NCI-H1694 treated with DMSO at 0.1 percent for 48 hours (cell line): ENCODE measurements around the gene ARHGEF4.

ENCODE experiments used
- DNase-seq: peaks from one replicate; lab custom pipeline; 2025; lab: John Stamatoyannopoulos, UW

ARHGEF4 gene

GRCh38 chr2:130836501-130837174, at the start of gene ARHGEF4:
TSS of gene ARHGEF4 (plus strand) at chr2:130836914. CDS start at chr2:130836954, 40 bp downstream.
- DNase-seq, result no peak

DNA sequence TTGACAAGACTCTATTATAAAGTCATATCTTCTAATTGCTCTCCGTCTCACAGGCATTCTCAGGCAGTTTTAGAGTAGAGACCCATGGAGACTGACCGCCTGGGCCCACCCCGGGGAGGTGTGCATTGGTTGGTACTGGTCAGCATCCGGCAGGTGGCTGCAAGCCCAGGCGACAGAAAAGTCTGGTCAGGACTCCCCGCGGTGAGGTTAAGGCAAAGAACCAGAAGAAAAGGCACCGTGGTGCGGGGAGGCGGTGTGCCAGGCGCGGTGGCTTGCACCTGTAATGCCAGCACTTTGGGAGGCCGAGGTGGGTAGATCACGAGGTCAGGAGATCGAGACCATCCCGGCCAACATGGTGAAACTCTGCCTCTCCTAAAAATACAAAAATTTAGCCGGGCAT, 48.9 kb upstream of the ARHGEF4 start:
- DNase-seq, result no peak

- no peak for DNase-seq
These were observed 46.4 kb upstream of the ARHGEF4 start for GRCh38 chr2:130790312-130790711.

- no peak for DNase-seq
These were observed 45.7 kb upstream of the ARHGEF4 start for GRCh38 chr2:130790804-130791616.

DNA sequence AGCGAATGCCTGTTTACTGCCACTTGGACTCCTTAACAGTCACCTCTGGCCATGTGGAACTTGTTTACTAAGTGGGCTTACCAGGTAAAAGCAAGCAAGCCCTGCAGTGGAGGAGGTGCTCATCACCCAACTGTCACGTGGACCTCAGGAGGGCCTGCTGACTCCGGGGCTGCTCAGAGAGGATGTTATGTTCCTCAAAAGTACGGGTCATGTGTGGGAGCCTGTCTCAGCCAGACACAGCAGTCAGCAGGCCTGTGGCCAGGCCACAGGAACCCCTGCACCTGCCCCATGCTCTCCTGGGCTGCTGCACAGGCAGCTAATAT, 45.1 kb upstream of the ARHGEF4 start:
- no peak for DNase-seq

DNA sequence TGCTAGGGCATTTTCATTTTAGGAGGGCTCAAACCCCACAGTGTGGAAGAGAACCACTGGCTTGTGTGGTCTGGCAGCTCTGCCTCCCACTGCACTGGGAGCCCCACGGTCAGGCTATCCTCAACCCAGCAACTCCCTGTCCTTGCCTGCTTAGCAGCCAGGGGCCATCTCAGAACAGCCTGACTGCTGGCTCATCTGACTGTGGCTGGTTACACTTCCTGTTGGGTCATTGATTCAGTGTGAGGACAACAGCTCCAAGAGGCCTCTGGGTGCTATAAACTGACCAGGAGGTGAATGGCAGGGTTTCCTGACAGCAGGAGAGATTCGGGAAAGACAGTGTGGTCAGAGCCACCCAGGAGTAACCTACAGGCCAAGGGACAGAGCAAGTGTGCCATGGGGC, 41.3 kb upstream of the ARHGEF4 start:
- DNase-seq, result no peak

DNA sequence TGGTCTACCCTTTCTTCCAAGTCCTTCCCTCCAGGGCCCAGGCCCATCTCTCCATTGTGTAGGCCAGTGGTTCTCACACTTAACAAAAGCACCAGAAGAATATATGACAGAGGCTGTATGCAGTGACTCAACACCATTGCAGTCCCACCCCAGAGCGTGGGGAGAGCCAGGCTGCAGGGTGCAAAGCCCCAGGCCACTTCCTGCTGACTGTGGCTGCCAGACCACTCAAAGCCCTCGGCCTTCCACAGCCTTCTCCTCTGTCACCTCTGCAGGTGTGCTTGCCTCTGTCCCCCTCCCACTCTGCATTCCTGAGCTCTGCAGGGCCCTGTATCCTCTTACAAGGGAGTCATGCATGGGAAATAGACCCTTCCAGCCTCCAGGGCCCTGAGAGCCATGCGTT, 40.4 kb upstream of the ARHGEF4 start:
- no peak for DNase-seq

DNA sequence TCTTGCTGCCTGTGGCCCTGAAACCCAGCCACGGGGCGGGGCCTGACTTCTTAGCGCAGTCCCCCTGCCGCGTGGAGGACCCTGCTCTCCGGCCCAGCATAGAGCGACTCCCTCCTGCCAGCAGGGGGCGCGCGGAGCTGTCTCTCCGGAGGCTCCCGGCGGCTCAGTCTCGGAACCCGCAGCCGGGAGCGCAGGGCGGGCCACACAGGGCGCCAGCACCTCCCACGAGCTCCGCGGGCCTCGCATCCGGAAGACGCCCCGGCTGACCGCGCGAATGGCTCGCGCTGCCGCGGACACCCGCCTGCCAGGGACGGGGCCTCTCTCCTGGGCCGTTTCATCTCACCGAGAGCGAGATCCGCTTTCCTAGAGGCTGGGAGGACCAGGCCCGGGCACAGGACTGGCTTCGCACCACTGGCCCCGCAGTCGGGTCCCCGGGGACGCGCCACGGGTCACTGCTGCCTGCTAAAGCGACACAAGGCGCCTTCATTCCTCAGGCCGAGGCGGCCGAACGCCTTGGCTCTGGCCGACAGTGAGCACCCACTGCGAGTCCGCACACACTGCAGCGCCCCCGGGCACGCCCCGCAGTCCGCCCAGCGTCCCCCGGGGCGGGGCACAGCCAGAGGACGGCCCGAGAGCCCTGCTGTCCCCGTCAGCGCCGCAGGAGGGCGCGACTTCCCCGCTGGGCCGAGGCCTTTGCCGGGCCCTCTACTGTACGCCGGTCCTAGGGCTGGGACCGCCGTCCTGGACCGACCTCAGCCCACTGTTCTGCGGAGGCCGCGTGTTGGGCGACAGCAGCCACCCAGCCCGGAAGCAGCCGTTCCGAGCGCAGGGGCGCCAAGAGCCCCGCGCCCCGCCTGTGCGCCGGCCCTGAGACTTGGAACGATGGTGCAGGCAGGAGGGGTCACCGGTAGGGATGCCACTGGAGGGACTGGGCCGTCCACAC, 39.0 kb upstream of the ARHGEF4 start:
- DNase-seq, result peak; percentile 82

GRCh38 chr2:130798472-130799218, 38.1 kb upstream of the ARHGEF4 start:
- DNase-seq, result peak; percentile 64

GRCh38 chr2:130799295-130799694, 37.4 kb upstream of the ARHGEF4 start:
- DNase-seq, result no peak

DNA sequence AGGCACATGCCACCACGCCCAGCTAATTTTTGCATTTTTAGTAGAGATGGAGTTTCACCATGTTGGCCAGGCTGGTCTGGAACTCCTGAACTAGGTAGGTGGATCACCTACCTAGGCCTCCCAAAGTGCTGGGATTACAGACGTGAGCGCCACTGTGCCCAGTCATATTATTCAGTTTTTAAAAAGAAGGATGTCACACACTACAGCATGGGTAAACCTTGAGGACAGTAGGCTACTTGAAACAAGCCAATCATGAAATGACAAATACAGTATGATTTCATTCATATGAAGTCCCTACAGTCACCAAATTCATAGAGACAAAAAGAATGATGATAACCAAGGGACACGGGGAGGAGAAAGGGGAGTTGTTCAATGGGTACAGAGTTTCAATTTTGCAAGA, 31.1 kb upstream of the ARHGEF4 start:
- DNase-seq, result no peak

GRCh38 chr2:130806370-130806769, 30.3 kb upstream of the ARHGEF4 start:
- DNase-seq, result no peak

DNA sequence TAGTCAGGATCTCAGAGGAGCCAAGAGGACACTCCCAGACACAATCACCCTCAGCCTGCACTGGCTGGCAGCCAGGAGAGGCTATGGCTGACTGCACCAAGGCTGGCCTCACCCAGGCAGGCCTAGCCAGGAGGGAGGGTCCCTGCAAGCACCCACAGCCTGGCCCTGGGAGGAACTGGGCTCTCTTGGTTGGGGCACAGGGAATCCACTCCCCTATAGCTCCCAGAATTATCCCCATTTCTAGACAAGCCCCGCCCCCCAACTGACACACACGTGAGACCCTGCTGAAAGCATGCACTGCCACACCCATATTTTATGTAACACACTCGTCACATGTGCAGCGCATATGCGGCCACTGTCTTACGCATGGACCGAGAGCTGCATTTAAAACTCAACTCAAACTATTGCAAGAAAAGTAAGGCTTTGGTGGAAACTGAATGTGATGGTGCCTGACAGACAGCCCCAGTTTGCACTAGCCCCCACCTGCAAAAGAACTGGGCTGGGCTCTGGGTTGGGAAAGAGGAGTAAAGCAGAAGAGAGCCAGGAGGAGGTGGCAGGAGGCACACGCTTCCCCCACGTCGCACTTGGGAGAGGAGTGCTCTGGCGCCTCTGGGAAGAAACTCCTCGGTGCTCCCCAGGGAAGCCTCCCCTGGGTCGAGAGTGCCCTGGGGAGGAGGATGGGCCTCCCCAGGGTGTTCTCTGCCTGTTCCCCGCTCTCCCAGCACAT, 28.9 kb upstream of the ARHGEF4 start:
- DNase-seq, result no peak

DNA sequence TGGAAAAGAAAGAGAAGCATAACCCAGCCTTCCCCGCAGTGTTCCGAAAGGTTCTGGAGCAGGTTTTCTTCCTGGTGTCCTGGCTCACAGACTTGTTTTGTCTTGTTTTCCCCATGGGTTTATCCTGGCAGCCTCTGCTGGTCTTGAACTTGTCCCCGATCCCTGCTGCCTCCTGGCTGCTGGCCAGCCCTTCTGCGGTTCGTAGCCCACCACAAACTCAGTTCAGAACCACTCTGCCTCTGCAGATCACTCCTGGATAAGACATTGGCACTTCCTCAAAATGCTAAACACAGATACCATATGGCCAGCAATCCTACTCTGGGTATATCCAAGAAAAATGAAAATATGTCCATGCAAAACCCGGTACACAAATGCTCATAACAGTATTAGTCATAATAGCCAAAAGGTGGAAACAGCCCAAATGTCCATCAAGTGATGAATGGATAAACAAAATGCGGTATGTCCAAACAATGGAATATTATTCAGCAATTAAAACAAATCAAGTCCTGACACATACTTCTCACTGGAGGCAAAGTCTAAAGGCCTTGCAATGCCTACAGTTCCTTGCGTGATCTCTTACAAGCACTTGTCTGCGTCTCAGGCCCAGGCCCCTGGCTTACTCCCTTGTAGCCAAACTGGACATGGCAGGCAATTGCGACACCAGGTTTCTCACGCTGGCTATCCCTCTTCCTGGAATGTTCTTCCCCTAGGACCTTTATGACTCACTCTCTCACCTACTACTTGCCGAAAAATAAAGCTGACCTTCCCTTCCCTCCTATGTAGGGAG, 28.0 kb upstream of the ARHGEF4 start:
- DNase-seq, result no peak

GRCh38 chr2:130810490-130810889, 26.2 kb upstream of the ARHGEF4 start:
- no peak for DNase-seq

DNA sequence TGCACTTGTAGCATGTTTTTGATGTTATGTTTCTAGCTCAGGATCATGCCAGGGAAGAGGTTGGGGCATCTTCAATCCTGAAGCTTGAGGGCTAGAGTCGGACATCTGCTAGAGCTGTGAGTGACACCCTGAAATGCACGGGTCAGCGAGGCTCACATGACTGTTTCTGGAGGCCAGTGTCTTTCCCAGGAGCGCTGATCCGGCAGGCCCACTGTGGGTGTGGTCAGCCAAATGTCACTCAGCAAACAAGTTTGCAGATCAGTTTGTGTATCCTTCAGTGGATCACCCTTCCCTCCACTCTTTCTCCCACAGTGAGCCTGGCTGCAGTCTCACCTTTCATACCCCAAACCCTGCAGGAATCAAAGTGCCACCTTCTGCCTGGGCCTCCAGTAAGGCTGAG, 23.0 kb upstream of the ARHGEF4 start:
- DNase-seq, result no peak

GRCh38 chr2:130814931-130815680, 21.6 kb upstream of the ARHGEF4 start:
- DNase-seq, result no peak

DNA sequence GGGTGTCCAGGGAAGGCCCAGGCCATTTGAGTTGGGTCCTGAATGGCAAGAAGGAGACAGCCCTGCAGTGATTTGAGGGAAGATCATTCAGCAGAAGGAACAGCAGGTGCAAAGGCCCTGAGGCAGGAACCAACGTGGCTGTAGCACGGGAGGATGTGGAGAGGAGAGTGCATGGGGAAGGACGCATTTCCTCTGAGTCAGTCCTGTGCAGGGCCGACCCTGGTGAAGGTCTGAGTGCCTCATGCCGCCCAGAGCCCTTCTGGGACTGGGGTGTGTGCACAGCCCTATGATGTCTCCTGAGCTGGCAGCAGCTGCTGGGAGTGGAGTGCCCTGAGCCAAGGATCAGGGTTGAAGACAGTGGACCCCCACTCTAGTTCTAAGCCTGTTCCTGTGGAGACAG, 17.9 kb upstream of the ARHGEF4 start:
- no peak for DNase-seq

DNA sequence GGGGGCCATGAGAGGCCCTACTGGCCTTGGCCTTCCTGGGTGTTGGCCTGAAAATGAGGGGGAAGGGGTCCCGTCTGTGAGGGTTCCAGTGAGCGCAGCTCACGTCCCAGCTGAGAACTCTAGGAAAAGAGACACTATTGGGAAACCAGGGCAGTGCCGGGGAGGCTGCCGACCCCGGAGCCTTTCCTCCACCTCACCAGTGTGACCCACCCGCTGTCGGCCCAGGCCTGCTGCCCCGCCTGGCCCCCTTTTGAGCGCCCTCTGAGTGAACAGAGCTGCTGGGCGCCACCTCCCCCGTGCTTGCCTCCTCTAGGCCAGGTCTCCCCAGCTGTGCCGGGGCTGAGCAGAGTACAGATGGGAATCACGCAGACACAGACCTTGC, 17.5 kb upstream of the ARHGEF4 start:
- no peak for DNase-seq
